Subcutaneous adipose tissue (tissue), 4 donors: ENCODE measurements around the gene RBBP8NL. TPM values are rescaled to one million over a fixed set of nuclear protein-coding genes. Genes with fewer than 3 reads are reported as not detected.

ENCODE experiments used
- CTCF ChIP-seq: fragments of 450-650 bp; IDR thresholded peaks from one replicate; pipeline ENCODE4 v1.5.1; 2016; ENCODE audit warnings: low read depth, mild to moderate bottlenecking, control low read depth, antibody characterized with exemption, moderate library complexity
- total RNA-seq, 4 donors: library from RNA; depleted of rRNA; stranded (reverse); fragments of >200 nt; gene quantifications; one replicate each; pipeline ENCODE4 v1.1.0, GENCODE V29; 2016

The RBBP8NL gene
- total RNA-seq, 4 donors from 2014 or later, result not detected

DNA sequence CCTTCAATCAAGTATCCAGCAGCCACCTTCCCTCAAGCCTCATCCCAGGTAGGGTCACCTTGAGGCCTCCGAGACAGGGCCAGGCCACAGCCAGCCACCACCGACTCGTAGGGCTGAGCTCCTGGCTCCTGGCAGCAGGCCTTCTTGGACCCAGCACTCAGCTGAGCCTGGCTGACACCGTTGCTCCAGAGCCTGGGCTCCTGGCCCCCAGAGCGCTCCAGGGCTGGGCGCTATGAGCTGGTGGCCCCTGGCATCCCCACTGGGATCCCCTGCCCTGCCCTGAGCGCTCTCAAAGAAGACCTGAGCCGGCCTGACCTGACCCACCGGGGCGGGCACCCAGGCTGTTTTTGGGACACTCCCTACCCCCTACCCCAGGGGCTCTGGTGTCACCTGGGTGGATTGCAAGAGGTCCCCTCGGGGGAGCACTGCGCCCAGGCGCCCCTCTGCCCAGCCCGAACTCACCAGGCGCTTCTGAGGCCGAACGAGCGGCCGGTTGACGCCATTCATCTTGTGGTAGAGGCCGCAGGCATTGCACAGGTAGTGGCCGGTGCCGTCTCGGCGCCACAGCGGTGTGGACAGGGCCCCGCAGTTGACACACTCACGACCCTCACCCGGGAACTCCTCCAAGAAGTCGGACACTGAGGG, 45.7 kb upstream of the RBBP8NL start:
- TF ChIP-seq CTCF, result no peak

- TF ChIP-seq CTCF, result no peak
Measured at GRCh38 chr20:62472138-62472940, 45.0 kb upstream of the RBBP8NL start.

DNA sequence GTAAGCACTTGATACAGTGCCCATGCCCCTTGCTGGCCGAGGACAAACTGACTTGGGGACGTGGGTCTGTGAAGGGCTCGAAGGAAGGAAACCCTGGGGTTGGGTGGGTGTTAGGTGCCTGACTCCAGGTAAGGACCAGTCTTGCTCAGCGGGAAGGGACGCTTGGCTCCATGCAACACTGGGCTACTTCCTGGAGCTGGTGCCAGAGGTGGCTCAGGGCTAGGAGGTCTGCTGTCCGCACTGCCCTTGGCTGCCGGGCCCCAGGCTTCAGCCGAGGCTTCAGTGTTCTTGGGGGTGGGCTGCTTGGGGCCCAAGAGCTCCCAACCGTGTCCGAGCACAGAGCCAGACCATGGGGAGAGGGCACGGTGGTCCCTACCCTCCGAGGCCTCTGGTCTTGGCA, 43.1 kb upstream of the RBBP8NL start:
- no peak for TF ChIP-seq CTCF

DNA sequence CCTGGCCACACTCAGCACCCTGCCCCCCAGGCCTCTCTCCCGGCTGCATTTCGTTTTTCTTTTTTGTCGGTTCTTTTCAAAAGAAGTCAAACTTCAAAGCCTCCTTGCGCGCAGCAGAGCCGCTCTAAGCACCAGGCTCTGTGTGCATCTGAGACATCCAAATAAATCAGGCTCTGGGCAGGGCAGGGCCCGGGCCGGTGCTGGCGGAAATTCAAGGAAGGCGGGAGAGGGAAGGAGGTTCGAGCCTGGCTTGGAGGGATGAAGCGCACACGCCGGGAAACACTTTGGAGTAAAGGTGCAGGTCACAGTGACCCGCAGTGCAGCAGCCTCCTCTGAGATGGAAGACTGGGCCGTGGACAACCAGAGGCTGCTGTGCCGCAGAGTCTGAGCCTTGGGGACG, 42.7 kb upstream of the RBBP8NL start:
- TF ChIP-seq CTCF, result no peak

DNA sequence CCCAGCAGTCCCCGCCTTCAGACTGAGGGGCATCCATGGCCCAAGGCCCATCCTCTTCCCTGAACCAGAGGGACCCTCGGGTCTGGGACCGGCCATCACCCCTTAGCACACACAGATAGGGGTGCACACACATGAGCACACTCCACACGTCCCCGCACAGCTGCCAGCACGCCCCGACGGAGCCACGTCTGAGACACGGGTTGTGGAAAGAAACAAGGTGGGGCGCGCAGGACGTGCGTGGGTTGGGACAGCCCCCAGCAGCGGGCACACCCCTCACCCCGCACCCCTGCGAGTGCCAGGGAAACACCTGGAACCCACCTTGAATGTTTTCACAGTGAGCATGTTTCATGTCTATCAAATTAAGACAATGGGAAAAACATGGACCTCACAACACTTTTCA, 42.0 kb upstream of the RBBP8NL start:
- no peak for TF ChIP-seq CTCF

GRCh38 chr20:62466806-62467537, 39.6 kb upstream of the RBBP8NL start:
- TF ChIP-seq CTCF, result no peak

DNA sequence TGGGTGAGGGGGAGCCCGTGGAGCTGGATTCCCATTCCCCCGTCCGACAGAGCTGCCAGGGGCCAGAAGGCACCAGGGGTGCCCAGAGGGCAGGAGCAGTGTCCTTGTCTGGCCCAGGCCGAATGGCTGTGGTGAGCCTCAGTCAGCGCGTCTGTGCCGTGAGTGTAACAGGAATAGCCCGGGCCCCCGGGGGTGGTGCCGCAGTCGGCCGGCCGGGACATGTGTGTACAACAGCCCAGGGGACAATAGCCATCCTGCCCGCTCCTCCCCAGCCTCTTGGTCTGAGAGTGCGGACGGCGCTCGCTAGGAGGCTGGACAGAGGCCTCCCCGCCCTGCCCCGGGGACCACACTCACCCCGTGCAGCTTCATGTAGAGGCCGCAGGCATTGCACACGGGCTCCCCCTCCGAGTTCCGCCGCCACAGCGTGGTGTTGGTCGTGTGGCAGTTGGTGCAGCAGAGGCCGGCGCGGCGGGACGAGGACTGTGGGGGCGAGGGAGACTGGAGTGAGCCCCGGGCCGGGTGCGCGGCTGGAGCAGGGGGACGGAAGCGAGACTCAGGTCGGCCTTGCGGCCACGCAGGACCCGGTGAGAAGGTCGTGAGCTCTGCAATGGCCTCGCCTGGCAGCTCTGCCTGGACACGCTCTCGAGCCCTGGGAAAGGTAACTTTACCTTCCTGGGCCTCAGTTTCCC, 38.9 kb upstream of the RBBP8NL start:
- no peak for TF ChIP-seq CTCF
